H1 (cell line): Measurements from ENCODE around the gene ZNF223. TPM values are rescaled to one million over a fixed set of nuclear protein-coding genes. Genes with fewer than 3 reads are reported as not detected.

ENCODE experiments used
- CTCF ChIA-PET: fragments of 300-600 bp; sonication (Branson Sonifier 250); formaldehyde crosslinking; loops from one replicate; lab custom pipeline; 2021; ENCODE audit not compliant: partially characterized antibody; lab: Charles Lee
- POLR2A ChIA-PET: fragments of 300-600 bp; sonication (Branson Sonifier 250); formaldehyde crosslinking; loops from one replicate; lab custom pipeline; 2021; ENCODE audit warnings: inconsistent platforms; ENCODE audit not compliant: partially characterized antibody; lab: Charles Lee
- DNase-seq, 2 experiments: peaks; one replicate each; pipeline versions ENCODE4 v3.0.0 to v3.0.0-alpha.2; 2010 to 2022; ENCODE audit warnings: low spot score in 2 of 2, low read depth in 1 of 2, mixed read lengths in 1 of 2
- FAIRE-seq: peaks from 2 replicates; lab custom pipeline; 2011; peaks lifted over from hg19 to GRCh38; lab: Jason Lieb, UNC
- H2AFZ ChIP-seq: 2 replicates; pipeline ENCODE4 v1.8.1; 2012; ENCODE audit warnings: low read length, inconsistent platforms
- H2AK5ac ChIP-seq: 2 replicates; pipeline ENCODE4 v1.6.1; 2013; ENCODE audit warnings: low read depth, low read length
- H2BK120ac ChIP-seq: replicated peaks from 2 replicates; pipeline ENCODE3; 2013; ENCODE audit warnings: low read depth, low read length, inconsistent platforms
- H2BK12ac ChIP-seq: 2 replicates; pipeline ENCODE4 v1.6.1; 2013; ENCODE audit warnings: low read depth, low read length
- H2BK15ac ChIP-seq: 2 replicates; pipeline ENCODE4 v1.6.1; 2013; ENCODE audit warnings: low read length
- H2BK20ac ChIP-seq: 2 replicates; pipeline ENCODE4 v1.6.1; 2013; ENCODE audit warnings: low read length
- H2BK5ac ChIP-seq: 2 replicates; pipeline ENCODE4 v1.6.1; 2013; ENCODE audit warnings: low read depth, low read length
- H3K14ac ChIP-seq: 2 replicates; pipeline ENCODE4 v1.6.1; 2013; ENCODE audit warnings: inconsistent platforms; ENCODE audit not compliant: insufficient read length
- H3K18ac ChIP-seq: 2 replicates; pipeline ENCODE4 v1.6.1; 2013; ENCODE audit warnings: low read length; ENCODE audit errors: extremely low read depth
- H3K23ac ChIP-seq: 2 replicates; pipeline ENCODE4 v1.6.1; 2013; ENCODE audit warnings: inconsistent platforms; ENCODE audit not compliant: insufficient read length
- H3K23me2 ChIP-seq: 2 replicates; pipeline ENCODE4 v1.6.1; 2013; ENCODE audit warnings: low read depth, low read length
- H3K27ac ChIP-seq: 2 replicates; pipeline ENCODE4 v1.6.1; 2011; ENCODE audit warnings: low read depth, low read length, inconsistent platforms
- H3K27me3 ChIP-seq, 4 experiments: replicated peaks in 1 of 4; 1 replicate in 1 of 4; 2 replicates in 3 of 4; pipeline versions ENCODE4 v1.6.1 to v1.8.1; 2011 to 2013; ENCODE audit warnings: low read length in 3 of 4, mild to moderate bottlenecking in 3 of 4, inconsistent platforms in 2 of 4, mixed read lengths in 2 of 4, moderate library complexity in 1 of 4; ENCODE audit not compliant: control insufficient read depth in 3 of 4, insufficient read depth in 3 of 4; ENCODE audit errors: extremely low read depth in 1 of 4
- H3K36me3 ChIP-seq, 4 experiments: 2 replicates each; pipeline versions ENCODE4 v1.6.1 to v1.8.1; 2011 to 2013; ENCODE audit warnings: mild to moderate bottlenecking in 4 of 4, low read length in 3 of 4, moderate library complexity in 2 of 4, control low read depth in 1 of 4, inconsistent platforms in 1 of 4; ENCODE audit not compliant: insufficient read depth in 4 of 4, control insufficient read depth in 2 of 4
- H3K4ac ChIP-seq: replicated peaks from 2 replicates; pipeline ENCODE3; 2013; ENCODE audit warnings: low read length, low read depth, mixed read lengths, inconsistent platforms; ENCODE audit not compliant: insufficient read length
- H3K4me1 ChIP-seq, 4 experiments: replicated peaks in 1 of 4; 1 replicate in 1 of 4; 2 replicates in 3 of 4; pipeline versions ENCODE4 v1.6.1 to v1.8.1; 2011 to 2013; ENCODE audit warnings: low read length in 3 of 4, inconsistent platforms in 2 of 4, mixed read lengths in 1 of 4; ENCODE audit not compliant: insufficient read depth in 4 of 4, control insufficient read depth in 3 of 4
- H3K4me2 ChIP-seq, 2 experiments: 2 replicates each; pipeline versions ENCODE4 v1.6.1 to v1.8.1; 2011 to 2013; ENCODE audit warnings: low read depth in 2 of 2, low read length in 2 of 2, control low read depth in 1 of 2, inconsistent platforms in 1 of 2, mild to moderate bottlenecking in 1 of 2; ENCODE audit not compliant: insufficient read depth in 1 of 2
- H3K4me3 ChIP-seq, 4 experiments: fragments of 200-600, 300-600 bp in 1 of 4; sonication (generic), shearing (Covaris generic), sonication (Bioruptor Twin) in 1 of 4; 2 replicates each; pipeline versions ENCODE4 v1.5.1 to v1.8.1; 2011 to 2016; ENCODE audit warnings: low read length in 4 of 4, low read depth in 3 of 4, control low read depth in 2 of 4, inconsistent platforms in 2 of 4, mild to moderate bottlenecking in 2 of 4, mixed read lengths in 1 of 4, moderate library complexity in 1 of 4; ENCODE audit not compliant: insufficient read depth in 2 of 4; ENCODE audit errors: extremely low read depth in 1 of 4
- H3K56ac ChIP-seq: replicated peaks from 2 replicates; pipeline ENCODE3; 2013; ENCODE audit warnings: low read depth, mild to moderate bottlenecking, mixed read lengths, low read length, inconsistent platforms; ENCODE audit not compliant: insufficient read length
- H3K79me1 ChIP-seq: 2 replicates; pipeline ENCODE4 v1.6.1; 2013; ENCODE audit warnings: low read depth, low read length, control low read depth
- H3K79me2 ChIP-seq, 2 experiments: 2 replicates each; pipeline versions ENCODE4 v1.6.1 to v1.8.1; 2012 to 2013; ENCODE audit warnings: low read length in 2 of 2, mild to moderate bottlenecking in 2 of 2, inconsistent platforms in 1 of 2; ENCODE audit not compliant: insufficient read depth in 2 of 2, control insufficient read depth in 1 of 2
- H3K9ac ChIP-seq, 4 experiments: replicated peaks in 1 of 4; 1 replicate in 1 of 4; 2 replicates in 3 of 4; pipeline versions ENCODE4 v1.6.1 to v1.8.1; 2011 to 2013; ENCODE audit warnings: low read depth in 3 of 4, low read length in 3 of 4, control low read depth in 2 of 4, mild to moderate bottlenecking in 2 of 4, moderate library complexity in 2 of 4, inconsistent platforms in 1 of 4; ENCODE audit errors: extremely low read depth in 1 of 4
- H3K9me3 ChIP-seq, 2 experiments: 2 replicates each; pipeline versions ENCODE4 v1.6.1 to v1.8.1; 2012 to 2013; ENCODE audit warnings: mild to moderate bottlenecking in 2 of 2, moderate library complexity in 2 of 2, control low read depth in 1 of 2, inconsistent platforms in 1 of 2, low read depth in 1 of 2, low read length in 1 of 2, mixed read lengths in 1 of 2; ENCODE audit not compliant: insufficient read depth in 2 of 2
- H4K20me1 ChIP-seq, 2 experiments: replicated peaks in 1 of 2; 2 replicates each; pipeline versions ENCODE3 to v1.8.1; 2011 to 2013; ENCODE audit warnings: inconsistent platforms in 2 of 2, low read length in 2 of 2, mild to moderate bottlenecking in 1 of 2; ENCODE audit not compliant: insufficient read depth in 2 of 2, control insufficient read depth in 1 of 2
- H4K5ac ChIP-seq: 2 replicates; pipeline ENCODE4 v1.6.1; 2013; ENCODE audit warnings: low read length, low read depth, mixed read lengths, inconsistent platforms; ENCODE audit not compliant: insufficient read length
- H4K8ac ChIP-seq: 2 replicates; pipeline ENCODE4 v1.8.0; 2013; ENCODE audit warnings: mild to moderate bottlenecking, moderate library complexity, low read length, inconsistent platforms; ENCODE audit not compliant: insufficient read depth; ENCODE audit errors: extremely low read depth
- H4K91ac ChIP-seq: replicated peaks from 2 replicates; pipeline ENCODE3; 2013; ENCODE audit warnings: low read length, mixed read lengths, inconsistent platforms; ENCODE audit not compliant: insufficient read length
- POLR2AphosphoS5 ChIP-seq: IDR thresholded peaks from 2 replicates; pipeline ENCODE4 v1.6.1; 2011; ENCODE audit warnings: low read depth, low read length
- SP4 ChIP-seq: IDR thresholded peaks from 2 replicates; pipeline ENCODE4 v1.6.1; 2012; ENCODE audit warnings: low read length, inconsistent platforms
- WGBS, 2 experiments: shearing (Covaris generic) in 1 of 2; methylation state at CpG; one replicate each; pipeline versions ENCODE4 v1.1.6 to v1.1.7; 2013 to 2015; ENCODE audit warnings: low lambda C conversion rate in 2 of 2, mixed read lengths in 2 of 2, inconsistent platforms in 1 of 2, low coverage in 1 of 2, missing lambda C conversion rate in 1 of 2; ENCODE audit not compliant: insufficient replicate concordance in 2 of 2, insufficient coverage in 1 of 2, insufficient read length in 1 of 2; ENCODE audit errors: extremely low coverage in 1 of 2, missing lambda C conversion rate in 1 of 2; 5-methylcytosine and 5-hydroxymethylcytosine counted together
- polyA plus RNA-seq, 7 experiments: library from polyadenylated mRNA; depleted of rRNA in 3 of 7; stranded (reverse) in 5 of 7; unstranded in 2 of 7; fragments of >200 nt in 5 of 7; fragments of 200-250 nt in 2 of 7; gene quantifications; 1 replicate in 5 of 7; 2 replicates in 1 of 7; 4 replicates in 1 of 7; pipeline versions ENCODE4 v1.2.1 to v1.2.3, GENCODE V29; 2011 to 2013; ENCODE audit warnings: missing spikeins in 2 of 7, mixed read lengths in 2 of 7
- total RNA-seq: library from RNA; stranded (reverse); fragmentation: NEBNext Ultra II Directional; extraction: Animal tissue kit (Norgen Biotek cat#: 25700); gene quantifications from 2 replicates; pipeline ENCODE4 v1.2.1, GENCODE V29; 2021

ZNF223 gene
- total and polyA plus RNA-seq, 2 of the 8 experiments (the other 6 are each of a cell fraction or from before 2014, with no cell fraction given), result 1.7 to 4.3 TPM

GRCh38 chr19:44024900-44025216 is 27.0 kb upstream of the ZNF223 start:
- Histone ChIP-seq H2AK5ac (no peak overlapping the region), H2BK5ac (no peak overlapping the region), H3K27me3 (no peaks in the 10 kb centered on the region), H2BK120ac (no peak overlapping the region), H4K8ac (no peak overlapping the region), H3K27ac (no peak overlapping the region), H4K5ac (peak overlapping the region; percentile 11), H3K4ac (peak overlapping the region; percentile 32), H4K20me1 (no peaks in the 10 kb centered on the region), H3K79me2 (peaks cover 0 to 4% of the 10 kb centered on the region in 2 experiments; a peak in 2 of 4 replicates), H2BK15ac (no peak overlapping the region), H3K18ac (no peak overlapping the region), H3K36me3 (peaks cover 3 to 29% (median 18%) of the 10 kb centered on the region in 4 experiments; a peak in 6 of 8 replicates), H2BK12ac (no peak overlapping the region; the same call in 1 of the 2 replicates), H3K56ac (no peak overlapping the region), H3K9me3 (no peaks in the 10 kb centered on the region; a peak in 1 of 4 replicates), H4K91ac (no peak overlapping the region), H3K4me2 (peak overlapping the region; percentile 76 to 86), H3K9ac (peak overlapping the region in 2 of 4 experiments; percentile 43 to 70; a peak in 3 of 7 replicates), H3K23me2 (peaks cover 4% of the 10 kb centered on the region; the same call in 1 of the 2 replicates), H3K4me3 (peak overlapping the region; percentile 71 to 95 (median 84)), H3K4me1 (no peaks in the 10 kb centered on the region), H2BK20ac (no peak overlapping the region), H3K14ac (no peak overlapping the region), H3K23ac (no peak overlapping the region), H2AFZ (peak overlapping the region; percentile 100), H3K79me1 (peaks cover 4% of the 10 kb centered on the region)
- FAIRE-seq, result no peak
- no peak for TF ChIP-seq SP4
- TF ChIP-seq POLR2AphosphoS5, result 0 out of 2 replicates have a peak, but pooled peaks have one; percentile 37
- no peak for DNase-seq
- 43% methylated on average over 4 of the region's 4 CpGs; no CpG with 5 or more reads in 1 of the 2 experiments for WGBS, 2 experiments
- ChIA-PET POLR2A (interaction anchor here (2.1 kb wide), 1 partner anchor 26 kb away, joined by 11 read pairs; the partner anchor contains the start of gene ZNF223), CTCF (no interaction called here)
